ENCODE results near the gene ZNF438.

- TF ChIP-seq CTCF (IDR thresholded peaks at IDR 0.05) (no peak), POLR2A (IDR thresholded peaks at IDR 0.05) (no peak)
These were observed 114.6 kb downstream of the ZNF438 start for GRCh38 chr10:30917067-30917466.
